NCI-H2171 treated with DMSO at 0.1 percent for 48 hours (cell line): ENCODE measurements around the gene MYBPH.

Source experiments
- DNase-seq: peaks from one replicate; lab custom pipeline; 2025; lab: John Stamatoyannopoulos, UW

The MYBPH gene

GRCh38 chr1:203166192-203166940 is 9.3 kb downstream of the MYBPH start:
- no peak for DNase-seq

- no peak for DNase-seq
Measured at GRCh38 chr1:203165800-203166161, 9.8 kb downstream of the MYBPH start.

DNA sequence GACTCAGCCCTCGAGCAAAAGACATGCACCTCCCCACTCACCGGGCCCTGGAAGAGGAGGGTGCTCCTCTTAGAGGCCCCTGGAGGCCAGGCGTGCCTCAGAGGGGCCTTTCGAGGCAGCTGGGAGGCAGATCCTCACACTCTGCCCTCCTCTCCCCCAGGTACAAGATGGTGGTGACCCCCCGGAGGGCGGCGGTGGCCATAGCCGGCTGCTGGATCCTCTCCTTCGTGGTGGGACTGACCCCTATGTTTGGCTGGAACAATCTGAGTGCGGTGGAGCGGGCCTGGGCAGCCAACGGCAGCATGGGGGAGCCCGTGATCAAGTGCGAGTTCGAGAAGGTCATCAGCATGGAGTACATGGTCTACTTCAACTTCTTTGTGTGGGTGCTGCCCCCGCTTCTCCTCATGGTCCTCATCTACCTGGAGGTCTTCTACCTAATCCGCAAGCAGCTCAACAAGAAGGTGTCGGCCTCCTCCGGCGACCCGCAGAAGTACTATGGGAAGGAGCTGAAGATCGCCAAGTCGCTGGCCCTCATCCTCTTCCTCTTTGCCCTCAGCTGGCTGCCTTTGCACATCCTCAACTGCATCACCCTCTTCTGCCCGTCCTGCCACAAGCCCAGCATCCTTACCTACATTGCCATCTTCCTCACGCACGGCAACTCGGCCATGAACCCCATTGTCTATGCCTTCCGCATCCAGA is 10.4 kb downstream of the MYBPH start:
- no peak for DNase-seq

- no peak for DNase-seq
Measured at GRCh38 chr1:203163891-203164635, 11.6 kb downstream of the MYBPH start.

GRCh38 chr1:203162403-203162802 is 13.2 kb downstream of the MYBPH start:
- DNase-seq = no peak

DNA sequence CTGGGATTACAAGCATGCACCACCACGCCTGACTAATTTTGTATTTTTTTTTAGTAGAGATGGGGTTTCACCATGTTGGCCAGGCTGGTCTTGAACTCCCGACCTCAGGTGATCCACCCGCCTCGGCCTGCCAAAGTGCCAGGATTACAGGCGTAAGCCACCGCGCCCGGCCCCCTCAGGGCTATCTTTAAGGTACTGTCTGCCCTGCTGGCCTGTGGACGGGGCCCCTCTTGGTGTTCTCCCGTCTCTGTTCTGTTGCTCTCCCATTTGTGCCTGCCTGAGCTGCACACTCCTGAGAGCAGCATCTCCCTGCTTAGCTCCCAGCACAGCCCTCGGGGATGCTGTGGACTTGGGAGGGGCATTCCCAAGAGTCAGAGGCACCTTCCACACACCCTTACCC is 13.9 kb downstream of the MYBPH start:
- no peak for DNase-seq

- DNase-seq = no peak
Measured at GRCh38 chr1:203161175-203161574, 14.5 kb downstream of the MYBPH start.

- peak; percentile 43 for DNase-seq
Measured at GRCh38 chr1:203159844-203160243, 15.8 kb downstream of the MYBPH start.

DNA sequence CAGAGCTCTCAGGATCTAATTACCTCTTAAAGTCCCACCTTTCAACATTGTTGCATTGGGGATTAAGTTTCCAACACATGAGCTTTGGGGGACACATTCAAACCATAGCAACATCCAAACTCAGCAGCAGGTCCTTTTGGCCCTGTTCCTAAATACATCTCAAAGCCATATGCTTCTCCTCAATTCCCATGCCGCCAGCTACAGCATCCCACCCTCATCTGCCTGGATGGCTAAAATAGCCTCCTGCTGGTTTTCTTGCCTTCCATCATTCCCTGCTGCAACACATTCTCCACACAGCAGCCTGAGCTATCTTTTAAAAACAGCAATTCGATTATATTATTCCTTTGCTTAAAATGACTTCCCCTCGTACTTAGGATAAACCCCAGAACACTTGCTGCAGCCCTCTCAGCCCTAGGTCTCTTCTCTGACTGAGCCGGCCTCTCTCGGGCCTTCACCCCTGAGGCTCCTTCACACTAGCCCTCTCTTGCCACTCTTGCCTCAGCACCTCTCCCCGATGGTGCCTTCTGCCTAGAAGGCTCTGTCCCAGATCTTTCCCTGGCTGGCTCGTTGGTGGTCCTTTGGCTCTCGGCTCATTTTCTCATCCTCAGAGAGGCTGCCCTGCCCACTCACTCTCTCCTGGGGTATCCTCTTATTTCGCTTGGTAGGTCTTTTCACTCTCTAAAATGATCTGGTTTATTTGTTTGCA is 16.5 kb downstream of the MYBPH start:
- DNase-seq = peak; percentile 98

DNA sequence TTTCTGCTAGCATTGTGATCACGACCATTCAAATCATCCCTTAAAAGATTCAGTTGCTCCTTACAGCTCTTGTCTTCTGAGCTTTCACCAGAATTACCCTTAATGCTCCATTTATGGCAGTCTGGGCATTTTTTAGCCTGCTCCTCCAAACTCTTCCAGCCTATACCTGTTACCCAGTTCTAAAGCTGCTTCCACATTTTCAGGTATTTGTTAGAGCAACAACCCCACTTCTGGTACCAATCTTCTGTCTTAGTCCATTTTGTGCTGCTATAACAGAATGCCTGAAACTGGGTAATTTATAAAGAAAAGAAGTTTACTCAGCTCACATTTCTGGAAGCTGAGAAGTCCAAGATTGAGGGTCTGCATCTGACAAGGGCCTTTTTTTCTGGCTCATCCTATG is 17.2 kb downstream of the MYBPH start:
- DNase-seq = no peak

GRCh38 chr1:203156280-203156679 is 19.3 kb downstream of the MYBPH start:
- no peak for DNase-seq

GRCh38 chr1:203153989-203154821 is 21.4 kb downstream of the MYBPH start:
- DNase-seq = no peak

GRCh38 chr1:203153051-203153988 is 22.3 kb downstream of the MYBPH start:
- DNase-seq = peak; percentile 40

- DNase-seq = peak; percentile 41
Measured at GRCh38 chr1:203152158-203153034, 23.2 kb downstream of the MYBPH start.

- DNase-seq = peak; percentile 31
Measured at GRCh38 chr1:203151362-203152157, 24.1 kb downstream of the MYBPH start.

DNA sequence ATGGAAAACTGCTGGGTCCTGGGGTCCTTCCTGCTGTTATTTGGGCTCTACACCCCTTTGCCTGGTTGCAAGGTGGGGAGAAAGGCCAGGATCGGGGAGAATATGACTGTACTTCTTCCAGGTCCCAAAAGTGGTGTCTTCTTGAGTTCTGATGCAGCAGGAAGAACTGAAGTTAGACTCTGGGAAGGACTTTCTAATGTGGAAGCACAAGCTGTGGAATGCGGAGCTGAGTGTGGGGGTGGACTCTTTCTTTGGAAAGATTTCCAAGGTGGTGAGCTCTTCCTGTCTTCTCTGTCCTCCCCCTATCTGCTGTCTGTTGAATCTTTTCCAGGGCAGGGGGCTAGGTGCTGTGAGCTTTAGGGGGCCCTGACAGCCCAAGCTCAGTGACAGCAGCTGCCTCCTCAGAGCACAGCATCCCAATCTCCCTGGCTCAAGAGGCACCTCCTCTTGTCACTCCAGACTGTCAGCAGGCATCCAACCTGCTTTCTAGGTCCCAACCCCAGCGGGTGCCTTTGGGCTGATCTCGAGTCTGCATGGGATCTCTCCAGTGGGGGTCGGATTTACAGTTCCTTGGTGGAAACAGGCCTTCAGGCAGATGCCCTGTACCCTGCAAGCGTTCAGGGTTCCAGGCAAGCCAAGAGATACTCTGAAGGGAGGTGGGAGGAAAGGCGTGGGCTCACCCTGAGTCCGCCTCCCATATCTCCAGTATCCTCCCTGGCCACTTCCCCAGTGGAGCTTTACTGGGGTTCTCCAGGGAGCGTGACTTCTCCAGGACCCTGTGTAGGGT is 24.9 kb downstream of the MYBPH start:
- DNase-seq = peak; percentile 68

DNA sequence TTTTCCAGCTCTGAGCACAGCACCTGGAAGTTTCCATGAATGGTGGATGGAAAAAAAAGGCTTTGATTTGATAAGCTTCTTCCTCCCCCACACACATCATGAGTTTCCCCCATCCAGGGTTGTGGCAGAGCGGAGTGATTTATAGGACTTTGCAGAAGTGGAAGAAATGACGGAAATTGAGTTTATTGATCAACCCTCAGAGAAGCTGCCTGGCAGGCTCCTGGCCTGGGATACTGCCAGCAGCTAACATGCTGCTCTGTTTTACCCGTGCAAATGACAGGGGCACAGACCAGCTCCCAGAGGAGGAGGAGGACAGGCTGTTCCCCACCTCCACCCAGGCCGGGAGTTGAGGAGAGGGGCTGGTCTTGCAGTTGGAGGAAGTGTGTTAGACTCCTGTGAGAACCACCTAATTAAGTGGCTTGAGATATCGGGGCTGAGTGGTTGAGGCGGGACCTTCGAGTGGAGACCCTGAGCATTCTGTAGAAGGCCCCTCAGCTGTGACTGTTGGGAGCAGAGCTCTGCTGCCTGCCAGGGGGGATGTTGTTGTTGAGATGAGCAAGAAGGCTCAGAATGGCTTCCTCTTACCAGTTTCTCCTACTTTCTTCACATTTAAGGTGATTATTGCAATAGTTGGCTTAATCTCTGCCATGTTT is 26.3 kb downstream of the MYBPH start:
- no peak for DNase-seq
